Left renal cortex interstitium (tissue), 4 donors: ENCODE results near the gene AP5S1. TPM values are rescaled to one million over a fixed set of nuclear protein-coding genes. Genes with fewer than 3 reads are reported as not detected.

ENCODE experiments used
- DNase-seq, 4 donors: peaks; one replicate each; pipeline ENCODE4 v3.0.0-alpha.2; 2013; ENCODE audit warnings: low read depth in 4 of 4, low spot score in 2 of 4, missing footprints in 1 of 4
- polyA plus RNA-seq, 4 donors: library from polyadenylated mRNA; unstranded; fragments of 120-200 nt; gene quantifications; one replicate each; pipeline ENCODE4 v1.2.1, GENCODE V29; 2013; ENCODE audit not compliant: insufficient read length in 4 of 4

AP5S1 gene
- polyA plus RNA-seq, 4 donors = 8.2 to 13.2 (median 11.7) TPM

DNA sequence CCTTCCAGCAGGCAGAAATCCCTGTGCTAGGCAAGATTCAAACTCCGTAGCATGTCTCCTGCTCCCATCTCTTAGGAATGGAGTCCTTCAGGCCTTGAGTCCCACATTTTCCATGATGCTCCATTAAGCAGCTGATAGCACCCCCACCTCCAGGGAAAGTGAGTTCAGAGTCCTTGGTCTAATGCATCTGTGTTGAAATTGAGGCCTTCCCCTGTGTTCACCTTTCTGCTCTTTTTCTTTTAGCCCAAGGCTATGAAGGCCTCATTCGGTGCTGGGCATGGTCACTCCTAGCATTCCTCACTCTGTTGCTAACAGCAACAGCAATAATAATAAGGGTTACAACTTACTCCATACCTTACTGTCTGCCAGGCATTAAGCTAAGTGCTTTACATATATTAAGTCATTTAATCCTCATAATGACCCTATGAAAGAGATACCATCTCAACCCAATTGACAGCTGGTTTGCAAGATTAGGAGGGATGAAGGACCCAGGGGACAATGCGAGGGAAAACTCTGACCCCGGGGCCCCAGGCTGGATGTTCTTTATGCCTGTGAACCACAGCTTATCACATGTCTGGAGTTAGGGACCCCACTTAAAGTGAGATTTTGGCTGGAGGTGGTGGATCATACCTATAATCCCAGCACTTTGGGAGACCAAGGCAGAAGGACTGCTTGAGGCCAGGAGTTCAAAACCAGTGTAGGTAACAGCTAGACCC is 51.4 kb downstream of the AP5S1 start:
- DNase-seq = no peak

GRCh38 chr20:3873507-3873906 is 53.2 kb downstream of the AP5S1 start:
- no peak for DNase-seq

DNA sequence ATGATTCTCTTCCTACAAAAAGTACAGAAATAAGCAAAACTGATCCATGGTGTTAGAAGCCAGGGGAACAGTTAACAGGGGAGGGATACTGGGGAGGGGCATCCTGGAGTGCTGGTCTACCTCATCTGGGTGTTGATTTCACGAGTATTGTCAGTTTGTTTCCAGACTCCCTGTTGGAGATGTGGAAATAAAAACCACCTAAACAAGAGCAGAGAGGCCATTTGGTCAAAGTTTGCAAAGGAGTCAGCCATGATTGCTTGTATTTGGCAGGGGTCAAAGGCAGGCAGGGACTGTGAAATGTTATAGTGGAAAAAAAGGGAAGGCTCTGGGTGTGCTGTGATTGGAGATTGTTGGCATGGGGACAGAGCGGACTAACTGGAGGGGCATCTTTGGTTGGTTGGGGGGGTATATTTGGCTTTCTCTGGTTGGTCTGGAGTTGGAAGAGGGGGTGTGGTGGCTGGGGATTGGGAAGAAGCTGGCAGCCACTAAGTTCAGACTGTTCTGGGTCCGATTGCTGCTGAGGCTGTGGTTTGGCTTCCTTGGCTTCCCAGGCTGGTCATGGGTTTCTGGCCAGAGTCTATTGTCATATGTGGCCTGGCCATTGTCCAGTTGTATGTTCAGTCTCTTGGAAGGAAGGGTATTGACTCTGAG is 54.0 kb downstream of the AP5S1 start:
- DNase-seq = no peak

DNA sequence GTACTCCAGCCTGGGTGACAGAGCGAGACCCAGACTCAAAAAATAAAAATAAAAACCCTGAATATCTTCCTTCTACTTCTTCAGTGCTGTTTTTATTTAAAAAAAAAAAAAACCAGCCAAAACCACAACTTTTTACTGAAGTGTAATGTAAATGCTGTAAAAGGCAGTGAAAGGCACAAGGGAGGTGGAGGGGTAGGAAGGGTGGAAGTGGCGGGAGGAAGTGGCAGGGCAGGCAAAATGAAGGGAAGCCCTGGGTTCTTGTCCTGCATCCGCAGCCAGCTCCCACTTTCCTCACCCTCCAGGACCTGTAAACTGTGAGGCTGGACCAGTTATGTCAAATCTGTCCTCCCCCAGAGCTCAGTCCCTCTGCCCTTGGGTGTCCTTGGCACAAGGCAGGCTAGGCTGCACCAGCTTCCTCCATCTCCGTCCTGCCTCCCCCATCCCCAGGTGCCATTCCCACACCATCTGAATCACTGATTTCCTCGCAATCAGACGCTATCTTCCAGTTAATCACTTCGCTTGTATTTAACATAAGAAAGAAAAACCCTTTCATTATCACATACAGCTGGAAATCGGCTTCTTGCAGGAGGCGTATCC is 55.1 kb downstream of the AP5S1 start:
- DNase-seq = no peak

DNA sequence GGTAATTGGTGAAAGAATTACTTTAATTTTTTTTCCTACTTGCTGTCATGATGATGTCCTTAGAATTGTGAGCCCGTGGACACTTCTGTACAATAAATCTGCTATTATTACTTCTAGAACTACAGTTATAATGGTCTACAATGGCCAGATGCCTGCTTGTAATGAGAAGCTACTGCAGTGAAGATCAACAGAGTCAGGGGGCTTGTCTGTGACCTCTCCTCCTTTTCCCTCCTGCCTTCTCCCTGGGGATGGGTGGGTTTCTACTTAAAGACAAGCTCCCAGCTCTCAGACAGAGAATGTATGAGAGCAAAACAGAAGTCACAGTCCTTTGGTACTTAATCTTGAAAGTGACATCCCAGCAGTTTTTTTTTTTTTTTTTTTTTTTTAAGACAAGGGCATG is 55.7 kb downstream of the AP5S1 start:
- peak in 1 of 4 donors; percentile 23 for DNase-seq

DNA sequence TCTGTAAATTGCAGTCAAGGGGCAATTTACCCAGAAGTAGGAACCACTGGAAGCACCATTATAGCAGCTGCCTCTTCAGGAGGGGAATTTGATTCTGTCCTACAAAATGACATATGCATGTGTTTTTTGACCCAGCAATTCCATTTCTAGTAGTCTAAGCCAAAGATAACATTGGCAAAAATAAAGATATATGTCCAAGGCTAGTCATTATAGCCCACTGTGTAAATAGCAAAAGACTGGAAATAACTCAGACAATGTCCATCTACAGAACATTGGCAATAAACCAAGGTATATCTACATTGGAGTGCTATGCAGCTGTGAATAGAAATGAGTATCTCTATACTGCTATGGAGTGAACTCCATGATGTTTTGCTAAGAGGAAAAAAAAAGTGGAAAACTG is 56.3 kb downstream of the AP5S1 start:
- no peak for DNase-seq

Other genes starting within 250 kb of the AP5S1 start
- gene GFRA4, start 157.1 kb upstream of the AP5S1 start, polyA plus RNA-seq = under 1 TPM in 3 of 4 donors, not detected in 1; 0.10 to 0.30 (median 0.27) TPM
- 10 to 100 TPM in 2 of 4 donors, 1 to 10 TPM in 2; 6.1 to 15.0 (median 9.8) TPM for gene ADAM33, start 138.5 kb upstream of the AP5S1 start, polyA plus RNA-seq
- gene SIGLEC1, start 107.9 kb upstream of the AP5S1 start, polyA plus RNA-seq = 1 to 10 TPM in 1 of 4 donors, under 1 TPM in 3; 0.58 to 1.2 (median 0.93) TPM
- gene HSPA12B, start 87.9 kb upstream of the AP5S1 start, polyA plus RNA-seq = 10 to 100 TPM; 14.4 to 19.7 (median 16.4) TPM
- gene ADISSP, start 52.8 kb upstream of the AP5S1 start, polyA plus RNA-seq = 10 to 100 TPM; 19.4 to 37.2 (median 26.1) TPM
- 1 to 10 TPM; 1.2 to 2.7 (median 2.3) TPM for gene SPEF1, start 39.1 kb upstream of the AP5S1 start, polyA plus RNA-seq
- gene CENPB, start 33.8 kb upstream of the AP5S1 start, polyA plus RNA-seq = 10 to 100 TPM; 38.3 to 55.7 (median 43.3) TPM
- 10 to 100 TPM; 31.4 to 45.0 (median 36.7) TPM for gene CDC25B, start 24.2 kb upstream of the AP5S1 start, polyA plus RNA-seq
- 10 to 100 TPM; 22.6 to 34.7 (median 29.1) TPM for gene MAVS, start 26.3 kb downstream of the AP5S1 start, polyA plus RNA-seq
- gene PANK2, start 68.8 kb downstream of the AP5S1 start, polyA plus RNA-seq = 10 to 100 TPM; 34.9 to 40.7 (median 35.9) TPM
- 10 to 100 TPM; 17.5 to 23.8 (median 20.6) TPM for gene RNF24, start 195.0 kb downstream of the AP5S1 start, polyA plus RNA-seq